ENCODE results near the gene PAN2.
"Not testable (repeated sequence)": the region's sequence is repeated elsewhere in the genome, so short reads cannot be mapped to it uniquely, and the experiment has no call there.

PAN2 gene

GRCh38 chr12:56337753-56338251, 4.0 kb upstream of the PAN2 start:
- Histone ChIP-seq H3K9ac (ENCODE audit: low read depth, low read length) (0 out of 2 replicates have a peak overlapping the region, but pooled peaks have one; percentile 5), H3K4me3 (ENCODE audit: low read length) (peak overlapping the region; percentile 33; the same call in 1 of the 2 replicates), H3K4me1 (ENCODE audit: insufficient read depth, low read length) (peaks cover 26% of the 10 kb centered on the region), H3K36me3 (ENCODE audit: insufficient read depth, low read depth, low read length) (peaks cover 4% of the 10 kb centered on the region), H3K27me3 (ENCODE audit: insufficient read depth, low read length) (no peaks in the 10 kb centered on the region), H3K9me3 (ENCODE audit: insufficient read depth, low read depth, low read length) (no peaks in the 10 kb centered on the region), H3K27ac (ENCODE audit: low read length) (no peak overlapping the region)

- Histone ChIP-seq H3K36me3 (ENCODE audit: insufficient read depth, low read depth, low read length) (no peaks in the 10 kb centered on the region), H3K9ac (ENCODE audit: low read depth, low read length) (no peak overlapping the region), H3K4me3 (ENCODE audit: low read length) (no peak overlapping the region), H3K27ac (ENCODE audit: low read length) (no peak overlapping the region), H3K4me1 (ENCODE audit: insufficient read depth, low read length) (peaks cover 27% of the 10 kb centered on the region), H3K27me3 (ENCODE audit: insufficient read depth, low read length) (no peaks in the 10 kb centered on the region), H3K9me3 (ENCODE audit: insufficient read depth, low read depth, low read length) (no peaks in the 10 kb centered on the region)
Observed at GRCh38 chr12:56336361-56337167, 2.8 kb upstream of the PAN2 start.

GRCh38 chr12:56335527-56335926, 1.7 kb upstream of the PAN2 start:
- H3K4me1 ChIP-seq (ENCODE audit: insufficient read depth, low read length) = peaks cover 27% of the 10 kb centered on the region
- H3K9ac ChIP-seq (ENCODE audit: low read depth, low read length); H3K27me3 ChIP-seq (ENCODE audit: insufficient read depth, low read length); H3K4me3 ChIP-seq (ENCODE audit: low read length); H3K9me3 ChIP-seq (ENCODE audit: insufficient read depth, low read depth, low read length); H3K27ac ChIP-seq (ENCODE audit: low read length); H3K36me3 ChIP-seq (ENCODE audit: insufficient read depth, low read depth, low read length): not testable (repeated sequence)

- Histone ChIP-seq H3K36me3 (ENCODE audit: insufficient read depth, low read depth, low read length) (no peaks in the 10 kb centered on the region), H3K4me3 (ENCODE audit: low read length) (peak overlapping the region; percentile 83), H3K27me3 (ENCODE audit: insufficient read depth, low read length) (no peaks in the 10 kb centered on the region), H3K9ac (ENCODE audit: low read depth, low read length) (peak overlapping the region; percentile 94), H3K4me1 (ENCODE audit: insufficient read depth, low read length) (peaks cover 24% of the 10 kb centered on the region), H3K27ac (ENCODE audit: low read length) (no peak overlapping the region), H3K9me3 (ENCODE audit: insufficient read depth, low read depth, low read length) (no peaks in the 10 kb centered on the region)
Observed at GRCh38 chr12:56334490-56334793, 642 bp upstream of the PAN2 start.

GRCh38 chr12:56333197-56333678, 562 bp downstream of the PAN2 start:
- no peaks in the 10 kb centered on the region for H3K27me3 ChIP-seq (ENCODE audit: insufficient read depth, low read length)
- H3K9ac ChIP-seq (ENCODE audit: low read depth, low read length) = peak overlapping the region; percentile 94
- H3K4me1 ChIP-seq (ENCODE audit: insufficient read depth, low read length) = peaks cover 15% of the 10 kb centered on the region

DNA sequence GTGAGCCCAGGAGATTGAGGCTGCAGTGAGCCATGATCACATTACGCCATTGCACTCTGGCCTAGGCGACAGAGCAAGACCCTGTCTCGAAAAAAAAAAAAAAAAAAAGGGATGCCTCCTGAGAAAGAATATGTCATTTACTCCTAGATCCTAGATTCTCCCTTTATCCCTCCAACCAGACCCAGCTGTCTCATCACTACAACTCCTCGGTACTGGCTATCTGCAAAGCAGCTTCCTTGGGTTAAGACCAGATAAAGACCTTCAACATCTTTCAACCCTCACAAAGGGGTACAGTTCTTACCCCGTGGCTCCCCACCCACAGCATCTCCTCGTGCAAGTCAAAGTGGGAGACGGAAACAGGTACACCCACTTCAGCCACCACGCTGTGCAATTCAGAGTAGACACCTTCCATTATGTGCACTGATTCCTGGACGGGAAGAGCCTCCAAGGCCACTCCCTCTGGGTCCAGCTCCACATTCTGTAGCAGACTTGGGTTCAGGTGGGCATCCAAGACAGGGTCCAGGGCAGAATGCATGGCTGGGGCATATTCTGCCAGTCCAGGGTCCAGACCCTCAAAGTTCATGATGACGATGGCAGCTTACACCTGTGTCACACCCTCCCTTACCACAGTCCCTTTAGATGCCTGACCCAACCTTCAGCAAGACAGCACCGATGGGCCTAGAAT, 1.1 kb downstream of the PAN2 start:
- Histone ChIP-seq H3K27ac (ENCODE audit: low read length) (peak overlapping the region; percentile 93), H3K4me1 (ENCODE audit: insufficient read depth, low read length) (peaks cover 9% of the 10 kb centered on the region)

More at GRCh38 chr12:56333197-56333678, 562 bp downstream of the PAN2 start:
- H3K9me3 ChIP-seq (ENCODE audit: insufficient read depth, low read depth, low read length) = no peaks in the 10 kb centered on the region
- peak overlapping the region; percentile 93 for H3K27ac ChIP-seq (ENCODE audit: low read length)
- H3K36me3 ChIP-seq (ENCODE audit: insufficient read depth, low read depth, low read length) = no peaks in the 10 kb centered on the region
- peak overlapping the region; percentile 83 for H3K4me3 ChIP-seq (ENCODE audit: low read length)

DNA sequence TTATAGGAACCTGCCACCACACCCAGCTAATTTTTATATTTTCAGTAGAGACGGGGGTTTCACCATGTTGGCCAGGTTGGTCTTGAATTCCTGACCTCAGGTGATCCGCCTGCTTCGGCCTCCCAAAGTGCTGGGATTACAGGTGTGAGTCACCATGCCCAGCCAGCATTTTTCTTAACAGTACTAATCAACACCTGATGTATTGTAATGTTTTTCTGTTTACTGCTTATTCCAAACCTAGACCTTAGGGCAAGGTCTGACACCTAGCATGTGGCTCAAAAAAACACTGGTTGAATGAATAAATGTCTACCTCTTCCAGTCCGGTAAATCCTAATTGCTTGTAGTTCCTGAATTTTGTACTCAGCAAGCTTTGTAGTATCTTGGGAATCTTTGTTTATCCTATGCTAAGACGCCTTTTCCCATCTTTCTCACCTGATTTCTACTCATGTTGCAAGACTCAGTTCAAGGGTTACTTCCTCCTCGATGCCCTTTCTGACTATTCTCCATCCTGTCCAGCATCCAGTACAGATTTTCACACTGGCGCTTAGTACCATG, 2.8 kb downstream of the PAN2 start:
- H3K36me3 ChIP-seq (ENCODE audit: insufficient read depth, low read depth, low read length) = peaks cover 6% of the 10 kb centered on the region
- H3K4me3 ChIP-seq (ENCODE audit: low read length) = no peak overlapping the region
- no peaks in the 10 kb centered on the region for H3K27me3 ChIP-seq (ENCODE audit: insufficient read depth, low read length)
- no peak overlapping the region for H3K27ac ChIP-seq (ENCODE audit: low read length)
- peaks cover 7% of the 10 kb centered on the region for H3K4me1 ChIP-seq (ENCODE audit: insufficient read depth, low read length)
- no peak overlapping the region for H3K9ac ChIP-seq (ENCODE audit: low read depth, low read length)
- no peaks in the 10 kb centered on the region for H3K9me3 ChIP-seq (ENCODE audit: insufficient read depth, low read depth, low read length)

More for the DNA sequence above, 1.1 kb downstream of the PAN2 start:
- Histone ChIP-seq H3K36me3 (ENCODE audit: insufficient read depth, low read depth, low read length) (no peaks in the 10 kb centered on the region), H3K9ac (ENCODE audit: low read depth, low read length) (peak overlapping the region; percentile 94; the same call in 1 of the 2 replicates), H3K27me3 (ENCODE audit: insufficient read depth, low read length) (no peaks in the 10 kb centered on the region), H3K4me3 (ENCODE audit: low read length) (peak overlapping the region; percentile 83), H3K9me3 (ENCODE audit: insufficient read depth, low read depth, low read length) (no peaks in the 10 kb centered on the region)

- no peaks in the 10 kb centered on the region for H3K4me1 ChIP-seq (ENCODE audit: insufficient read depth, low read length)
- H3K9ac ChIP-seq (ENCODE audit: low read depth, low read length) = no peak overlapping the region
- H3K27ac ChIP-seq (ENCODE audit: low read length) = no peak overlapping the region
- H3K4me3 ChIP-seq (ENCODE audit: low read length) = no peak overlapping the region
- no peaks in the 10 kb centered on the region for H3K27me3 ChIP-seq (ENCODE audit: insufficient read depth, low read length)
- peaks cover 36% of the 10 kb centered on the region for H3K36me3 ChIP-seq (ENCODE audit: insufficient read depth, low read depth, low read length)
- H3K9me3 ChIP-seq (ENCODE audit: insufficient read depth, low read depth, low read length) = no peaks in the 10 kb centered on the region
Observed at GRCh38 chr12:56326533-56326932, 7.3 kb downstream of the PAN2 start.

- Histone ChIP-seq H3K9me3 (ENCODE audit: insufficient read depth, low read depth, low read length) (no peaks in the 10 kb centered on the region), H3K36me3 (ENCODE audit: insufficient read depth, low read depth, low read length) (peaks cover 36% of the 10 kb centered on the region), H3K4me3 (ENCODE audit: low read length) (no peak overlapping the region), H3K27ac (ENCODE audit: low read length) (no peak overlapping the region), H3K27me3 (ENCODE audit: insufficient read depth, low read length) (no peaks in the 10 kb centered on the region), H3K4me1 (ENCODE audit: insufficient read depth, low read length) (no peaks in the 10 kb centered on the region), H3K9ac (ENCODE audit: low read depth, low read length) (no peak overlapping the region)
Observed at GRCh38 chr12:56326126-56326525, 7.7 kb downstream of the PAN2 start.

DNA sequence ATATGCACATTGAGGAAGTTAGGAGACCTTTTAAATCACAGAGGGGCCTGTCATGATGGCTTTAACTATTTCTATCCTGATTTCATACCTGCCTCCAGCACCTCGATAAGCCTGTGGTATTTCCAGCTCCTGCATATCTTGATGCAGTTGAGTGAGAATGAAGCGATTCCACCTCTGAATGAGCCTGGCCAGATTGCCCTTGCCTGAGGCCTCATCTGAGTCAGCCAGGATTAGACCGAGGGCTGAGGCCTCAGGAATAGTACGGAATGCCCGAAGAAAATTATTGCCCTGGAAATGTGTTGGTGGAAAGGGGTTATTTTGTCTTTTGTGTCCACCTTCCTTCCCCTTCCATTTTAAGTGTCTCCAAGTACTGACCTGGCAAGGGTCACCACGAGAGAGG, 9.6 kb downstream of the PAN2 start:
- no peak overlapping the region for H3K9ac ChIP-seq (ENCODE audit: low read depth, low read length)
- peaks cover 44% of the 10 kb centered on the region for H3K36me3 ChIP-seq (ENCODE audit: insufficient read depth, low read depth, low read length)
- no peak overlapping the region for H3K4me3 ChIP-seq (ENCODE audit: low read length)
- no peaks in the 10 kb centered on the region for H3K27me3 ChIP-seq (ENCODE audit: insufficient read depth, low read length)
- no peaks in the 10 kb centered on the region for H3K9me3 ChIP-seq (ENCODE audit: insufficient read depth, low read depth, low read length)
- no peak overlapping the region for H3K27ac ChIP-seq (ENCODE audit: low read length)
- no peaks in the 10 kb centered on the region for H3K4me1 ChIP-seq (ENCODE audit: insufficient read depth, low read length)

- H3K27me3 ChIP-seq (ENCODE audit: insufficient read depth, low read length); H3K27ac ChIP-seq (ENCODE audit: low read length); H3K9ac ChIP-seq (ENCODE audit: low read depth, low read length); H3K9me3 ChIP-seq (ENCODE audit: insufficient read depth, low read depth, low read length); H3K4me1 ChIP-seq (ENCODE audit: insufficient read depth, low read length); H3K4me3 ChIP-seq (ENCODE audit: low read length): not testable (repeated sequence)
- H3K36me3 ChIP-seq (ENCODE audit: insufficient read depth, low read depth, low read length) = peaks cover 49% of the 10 kb centered on the region
Observed at GRCh38 chr12:56321610-56322009, 12.2 kb downstream of the PAN2 start.
